ENCODE results near the gene ZNF837.

DNA sequence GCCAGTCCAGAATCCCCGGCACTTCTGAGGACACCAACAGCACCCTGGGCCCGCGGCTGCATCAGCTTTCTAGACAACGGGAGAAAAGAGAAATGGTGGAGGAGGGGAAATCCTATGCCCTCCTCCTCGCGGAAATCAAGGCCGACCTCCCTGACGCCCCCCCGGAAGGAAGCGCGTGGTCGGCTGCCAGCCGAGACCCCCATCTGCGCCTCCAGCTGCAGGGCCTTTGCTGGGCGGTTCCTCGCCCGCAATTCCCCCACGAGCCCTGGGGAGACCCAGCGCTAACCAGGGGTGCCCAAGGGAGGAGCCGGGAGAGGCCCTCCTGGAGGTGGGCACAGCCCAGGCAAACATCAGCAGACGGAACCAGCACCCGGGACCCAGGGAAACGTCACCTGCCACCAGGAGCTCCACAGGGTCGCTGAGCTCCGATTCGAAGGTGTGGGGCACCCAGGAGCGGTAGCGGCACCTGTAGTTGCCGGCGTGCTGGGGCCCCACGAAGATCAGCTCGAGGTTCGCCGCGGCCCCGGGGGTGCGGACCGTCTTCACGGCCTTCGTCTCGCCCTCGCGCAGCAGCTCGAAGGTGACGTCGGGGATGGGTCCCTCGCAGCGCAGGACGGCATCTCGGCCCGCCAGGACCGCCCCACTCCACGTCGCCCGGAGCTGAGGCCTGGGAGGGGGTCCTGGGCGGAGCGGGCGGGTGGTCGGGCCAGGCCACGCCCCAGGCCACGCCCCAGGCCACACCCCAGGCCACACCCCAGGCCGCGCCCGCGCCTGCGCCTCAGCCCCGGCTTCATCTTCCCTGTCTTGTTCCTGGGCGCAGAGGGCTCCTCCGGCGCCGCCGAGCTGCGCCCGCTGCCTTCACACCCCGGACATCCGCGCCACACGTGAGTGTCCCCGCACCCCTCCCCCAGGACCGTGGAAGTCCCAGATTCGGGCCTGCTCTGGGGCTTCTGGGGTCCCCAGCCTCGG, 33.6 kb downstream of the ZNF837 start:
- TF ChIP-seq, protein P1, sequence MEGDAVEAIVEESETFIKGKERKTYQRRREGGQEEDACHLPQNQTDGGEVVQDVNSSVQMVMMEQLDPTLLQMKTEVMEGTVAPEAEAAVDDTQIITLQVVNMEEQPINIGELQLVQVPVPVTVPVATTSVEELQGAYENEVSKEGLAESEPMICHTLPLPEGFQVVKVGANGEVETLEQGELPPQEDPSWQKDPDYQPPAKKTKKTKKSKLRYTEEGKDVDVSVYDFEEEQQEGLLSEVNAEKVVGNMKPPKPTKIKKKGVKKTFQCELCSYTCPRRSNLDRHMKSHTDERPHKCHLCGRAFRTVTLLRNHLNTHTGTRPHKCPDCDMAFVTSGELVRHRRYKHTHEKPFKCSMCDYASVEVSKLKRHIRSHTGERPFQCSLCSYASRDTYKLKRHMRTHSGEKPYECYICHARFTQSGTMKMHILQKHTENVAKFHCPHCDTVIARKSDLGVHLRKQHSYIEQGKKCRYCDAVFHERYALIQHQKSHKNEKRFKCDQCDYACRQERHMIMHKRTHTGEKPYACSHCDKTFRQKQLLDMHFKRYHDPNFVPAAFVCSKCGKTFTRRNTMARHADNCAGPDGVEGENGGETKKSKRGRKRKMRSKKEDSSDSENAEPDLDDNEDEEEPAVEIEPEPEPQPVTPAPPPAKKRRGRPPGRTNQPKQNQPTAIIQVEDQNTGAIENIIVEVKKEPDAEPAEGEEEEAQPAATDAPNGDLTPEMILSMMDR (conservative IDR thresholded peaks at IDR 0.05): no peak
- no peak for TF ChIP-seq EZH2 (IDR thresholded peaks at IDR 0.05; ENCODE audit: low read depth)

All from PC-9 (cell line).